CD4-positive, alpha-beta T cell treated with Interferon alpha-2 for 1 hour (primary cell): Measurements from ENCODE around the gene PITPNC1.

Source experiments
- DNase-seq, 2 donors: peaks; one replicate each; pipeline ENCODE4 v3.0.0-alpha.2; 2020 to 2022

Gene PITPNC1

GRCh38 chr17:67435786-67436185, 58.7 kb downstream of the PITPNC1 start:
- DNase-seq: peak in 1 of 2 donors; percentile 47

DNA sequence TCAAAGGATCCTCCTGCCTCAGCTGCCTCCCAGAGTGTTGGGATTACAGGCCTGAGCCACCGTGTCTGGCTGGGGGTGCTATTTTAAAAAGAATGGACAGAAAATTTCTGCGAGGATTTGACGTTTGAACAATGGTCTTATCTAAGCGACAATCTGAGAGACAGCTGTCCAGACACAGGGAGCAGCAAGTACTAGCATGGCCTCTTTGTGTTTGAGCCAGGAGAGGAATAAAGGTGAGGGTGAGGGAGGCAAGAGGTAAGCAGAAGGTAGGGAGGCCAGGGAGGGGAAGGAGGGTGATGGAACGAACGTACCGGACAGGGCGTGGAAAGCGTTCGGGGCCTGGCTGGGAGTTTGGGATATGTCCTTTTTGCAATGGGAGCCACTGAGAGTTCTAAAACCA, 59.2 kb downstream of the PITPNC1 start:
- no peak for DNase-seq

DNA sequence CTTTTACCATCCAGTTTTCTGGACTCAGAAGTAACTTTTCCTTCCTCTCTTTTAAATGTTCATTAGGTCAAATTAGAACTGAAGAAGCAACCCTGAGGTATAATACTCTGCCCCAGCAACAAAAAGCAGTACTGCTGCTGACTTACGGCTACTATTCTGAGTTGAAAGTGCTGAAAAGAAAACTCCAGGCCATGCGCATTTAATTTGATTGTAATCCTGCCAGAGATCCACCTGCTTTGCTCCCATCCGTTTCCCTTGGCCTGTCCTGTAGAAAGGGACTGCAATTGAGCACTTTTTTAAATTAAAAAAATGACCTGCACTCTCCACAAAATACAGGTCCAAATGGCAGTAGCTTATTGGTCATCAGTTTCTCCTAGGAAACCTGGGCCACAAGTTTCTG, 61.6 kb downstream of the PITPNC1 start:
- DNase-seq: no peak

DNA sequence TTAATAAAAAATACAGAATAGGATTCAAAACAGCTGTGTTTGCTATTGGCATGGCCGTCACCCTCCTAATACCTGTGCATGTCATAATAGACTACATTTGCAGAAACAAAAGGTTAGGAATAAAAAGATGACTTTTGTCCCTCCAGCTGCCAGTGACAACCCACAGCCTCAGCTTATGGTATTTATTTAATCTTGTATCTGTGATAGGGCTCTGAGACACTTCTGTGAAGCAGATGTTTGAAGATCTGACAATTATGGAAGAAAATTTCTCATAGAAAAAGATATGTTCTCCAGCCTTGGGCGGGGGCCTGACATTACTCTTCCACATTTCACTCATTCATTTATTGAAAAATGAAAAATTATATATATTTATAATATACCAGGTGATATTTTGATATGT, 62.2 kb downstream of the PITPNC1 start:
- no peak for DNase-seq

GRCh38 chr17:67440277-67441051, 63.4 kb downstream of the PITPNC1 start:
- no peak for DNase-seq

DNA sequence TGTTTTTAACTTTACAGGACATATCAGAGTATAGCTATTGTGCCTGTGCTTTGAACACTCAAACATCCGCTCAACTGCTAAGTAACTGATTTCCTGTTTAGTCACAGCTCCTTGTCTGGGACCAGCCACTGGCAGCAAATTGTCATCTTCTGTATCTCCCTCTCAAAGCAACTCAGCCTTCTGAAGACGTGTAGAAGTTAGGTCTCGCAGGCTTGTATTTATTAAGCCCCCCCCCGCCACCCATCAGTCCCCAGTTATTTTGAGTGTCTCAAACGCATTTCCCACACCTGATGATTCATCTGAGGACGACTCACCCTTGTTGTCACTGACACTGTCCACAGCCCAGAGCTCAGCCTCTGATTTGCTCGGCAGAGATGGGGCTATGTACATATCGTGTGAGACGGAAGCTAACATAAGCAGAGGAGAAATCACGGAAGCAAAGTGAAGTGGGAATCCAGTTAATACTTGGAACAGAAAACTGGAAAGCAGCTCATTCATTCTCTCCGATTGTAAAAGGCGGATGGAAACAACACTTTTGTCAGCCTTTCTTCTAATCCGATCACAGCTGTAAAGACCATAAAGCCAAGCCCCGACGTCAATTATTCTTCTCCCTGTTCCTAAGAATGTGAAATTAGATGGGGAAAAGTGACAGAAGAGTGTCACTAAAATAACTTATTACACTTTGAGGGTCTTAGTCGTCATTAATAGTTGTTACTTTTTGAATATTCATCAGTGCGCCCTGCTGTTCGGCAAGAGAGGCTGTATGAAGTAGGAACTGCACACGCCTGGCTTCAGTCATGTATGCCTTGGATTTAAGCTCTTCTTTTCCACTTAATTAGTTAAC, 64.2 kb downstream of the PITPNC1 start:
- peak; percentile 83 to 88 for DNase-seq

DNA sequence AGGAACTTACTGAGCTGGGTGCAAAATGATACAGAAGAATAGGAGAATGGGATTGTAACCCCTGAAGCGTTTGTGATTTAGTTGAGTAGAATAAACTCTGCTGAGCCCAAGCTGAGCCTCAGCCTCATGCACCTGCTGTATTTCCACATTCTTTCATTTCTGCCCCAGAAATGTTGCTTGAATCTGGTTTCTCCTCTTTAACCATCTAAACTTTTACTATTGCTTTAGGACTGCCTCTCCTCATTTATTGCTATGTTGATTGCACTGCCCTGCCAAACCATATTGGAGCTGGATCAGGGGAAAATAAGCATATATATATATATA, 64.8 kb downstream of the PITPNC1 start:
- DNase-seq: no peak

- no peak for DNase-seq
Observed at GRCh38 chr17:67442787-67443624, 65.9 kb downstream of the PITPNC1 start.

GRCh38 chr17:67443931-67444595, 67.0 kb downstream of the PITPNC1 start:
- DNase-seq: no peak

- no peak for DNase-seq
Observed at GRCh38 chr17:67448449-67448848, 71.4 kb downstream of the PITPNC1 start.

DNA sequence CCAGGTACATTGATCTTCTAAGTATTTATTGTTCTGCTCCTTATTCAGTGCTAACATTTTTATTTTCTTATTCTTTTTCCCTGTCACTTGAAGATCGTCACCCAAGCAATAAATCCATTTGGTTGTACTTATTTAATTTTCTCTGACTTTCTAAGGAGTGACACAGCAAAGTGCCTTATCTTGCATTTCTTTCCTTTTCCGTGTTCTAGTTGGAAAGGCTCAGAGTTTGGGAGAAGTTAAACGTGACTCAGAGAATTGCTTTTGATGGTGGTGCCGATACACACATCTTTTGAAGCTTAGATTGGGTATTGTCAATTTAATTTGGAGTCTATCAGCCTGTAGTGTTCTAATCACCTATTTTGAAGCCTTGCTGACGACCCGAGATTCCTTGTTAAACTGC, 72.0 kb downstream of the PITPNC1 start:
- DNase-seq: no peak

- DNase-seq: peak in 1 of 2 donors; percentile 55
Observed at GRCh38 chr17:67449845-67450755, 73.0 kb downstream of the PITPNC1 start.

DNA sequence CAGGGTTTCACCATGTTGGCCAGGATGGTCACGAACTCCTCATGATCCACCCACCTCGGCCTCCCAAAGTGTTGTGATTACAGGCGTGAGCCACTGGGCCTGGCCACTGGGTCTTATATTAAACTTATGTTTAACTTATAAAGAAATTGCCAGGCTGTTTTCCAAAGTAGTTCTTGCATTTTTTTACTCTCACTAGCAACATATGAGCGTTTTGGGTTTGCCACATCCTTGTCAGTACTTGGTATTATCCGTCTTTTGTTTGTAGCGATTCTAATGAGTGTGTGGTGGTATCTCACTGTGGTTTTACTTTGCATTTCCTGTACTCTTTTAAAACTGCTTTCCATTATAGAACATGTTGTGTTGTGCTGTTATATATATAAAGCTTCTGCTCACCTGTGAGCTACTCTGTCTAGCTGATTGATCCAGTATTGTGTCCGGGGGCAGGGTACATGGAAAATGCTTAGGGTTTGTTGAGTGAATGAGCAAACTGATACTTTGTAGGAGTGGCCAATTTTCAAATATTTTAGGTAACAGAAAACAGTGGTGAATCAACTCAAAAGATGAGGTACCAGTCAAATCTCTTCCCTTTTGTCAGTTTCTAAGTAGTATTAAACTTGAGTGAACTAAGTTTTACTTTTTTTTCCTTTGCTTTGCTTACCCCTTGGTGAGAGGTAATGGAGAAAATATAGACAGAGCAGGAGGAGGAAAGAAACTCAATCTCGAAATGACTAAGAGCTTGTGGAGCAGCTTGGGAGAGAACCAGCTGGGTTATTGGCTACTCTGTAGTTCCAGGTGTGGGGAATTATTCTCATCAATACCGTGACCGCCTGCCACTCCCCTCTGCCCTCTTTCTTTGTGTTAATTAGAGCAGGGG, 75.8 kb downstream of the PITPNC1 start:
- peak; percentile 39 to 79 for DNase-seq

- no peak for DNase-seq
Observed at GRCh38 chr17:67456103-67456502, 79.0 kb downstream of the PITPNC1 start.

- DNase-seq: no peak
Observed at GRCh38 chr17:67456889-67457288, 79.8 kb downstream of the PITPNC1 start.

DNA sequence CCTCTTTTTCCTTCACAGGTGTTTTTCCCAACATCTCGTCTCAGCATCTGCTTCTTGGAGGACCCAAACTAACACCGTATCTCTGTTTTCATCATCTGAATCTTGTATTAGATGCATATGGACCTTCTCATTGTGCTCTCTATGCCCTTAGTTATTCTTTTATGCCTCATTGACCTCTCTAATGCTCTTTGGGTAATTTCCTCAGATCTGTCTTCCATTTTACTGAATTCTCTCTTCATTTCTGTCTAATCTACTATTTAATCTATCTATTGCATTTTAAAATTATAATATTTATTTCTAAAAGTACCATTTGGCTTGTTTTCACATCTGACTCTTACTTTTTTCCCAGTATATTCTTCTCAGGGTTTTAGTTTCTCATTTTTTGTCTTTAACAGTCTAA, 81.1 kb downstream of the PITPNC1 start:
- no peak for DNase-seq

- DNase-seq: no peak
Observed at GRCh38 chr17:67459985-67460384, 82.9 kb downstream of the PITPNC1 start.

DNA sequence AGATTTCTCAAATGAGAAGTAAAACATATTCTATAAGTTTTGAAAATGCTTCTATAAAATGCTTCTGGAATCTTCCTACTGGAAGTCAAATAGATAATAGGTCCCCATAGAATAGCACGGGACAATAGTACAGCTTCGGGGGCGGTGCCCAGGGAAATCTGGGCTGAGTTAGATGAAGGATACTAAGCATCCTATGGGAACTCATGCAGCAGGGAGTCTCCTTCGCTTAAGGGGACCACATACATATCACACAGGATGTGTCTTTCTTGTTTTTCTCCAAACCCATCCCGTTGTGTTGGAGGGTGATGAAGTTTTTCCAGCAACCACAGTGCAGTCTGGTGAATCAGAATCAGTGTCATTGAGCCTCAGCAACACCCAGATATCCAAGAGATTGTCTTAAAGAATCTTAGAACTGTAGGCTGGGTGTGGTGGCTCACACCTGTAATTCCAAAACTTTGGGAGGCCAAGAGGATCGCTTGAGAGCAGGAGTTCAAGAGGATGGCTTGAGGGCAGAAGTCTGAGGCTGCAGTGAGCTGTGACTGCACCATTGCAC, 84.2 kb downstream of the PITPNC1 start:
- DNase-seq: no peak

- no peak for DNase-seq
Observed at GRCh38 chr17:67461876-67462275, 84.8 kb downstream of the PITPNC1 start.

DNA sequence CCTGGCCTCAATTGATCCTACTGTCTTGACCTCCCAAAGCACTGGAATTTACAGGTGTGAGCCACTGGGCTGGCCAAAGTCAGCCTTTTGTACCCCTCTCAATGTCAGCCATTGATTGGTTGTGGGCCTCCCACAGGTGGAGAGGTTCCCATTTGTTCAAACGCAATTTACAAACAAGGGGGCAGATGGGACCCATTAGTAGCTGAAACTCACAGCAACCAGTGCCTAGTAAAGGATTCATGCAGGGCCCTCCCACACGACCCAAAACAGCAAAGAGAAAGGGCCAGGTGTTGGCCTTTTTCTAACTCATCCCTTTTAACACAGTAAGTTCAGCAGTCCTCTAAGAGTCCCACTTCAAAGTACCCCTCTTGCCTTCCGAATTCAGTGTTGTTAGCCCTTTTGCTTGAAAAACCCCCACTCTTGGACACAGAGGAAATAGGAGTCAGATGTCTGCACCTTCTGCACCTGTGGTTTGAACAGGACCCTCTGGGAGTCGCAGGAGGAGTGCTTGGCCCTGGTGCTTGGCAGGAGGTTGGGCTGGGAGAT, 89.2 kb downstream of the PITPNC1 start:
- no peak for DNase-seq
